Effector memory CD4-positive, alpha-beta T cell (primary cell): ENCODE data around the gene HSPA4.
"Not testable (repeated sequence)": the region's sequence is repeated elsewhere in the genome, so short reads cannot be mapped to it uniquely, and the experiment has no call there.

Experiments
- DNase-seq, 3 donors: peaks; one replicate each; pipeline ENCODE4 v3.0.0-alpha.2; 2020
- H3K27ac ChIP-seq: 2 replicates; pipeline ENCODE4 v1.7.0; 2013; ENCODE audit warnings: mild to moderate bottlenecking, low read length, moderate library complexity; ENCODE audit not compliant: insufficient read depth, poor library complexity, severe bottlenecking
- H3K27me3 ChIP-seq: replicated peaks from 2 replicates; pipeline ENCODE4 v1.7.0; 2013; ENCODE audit warnings: mild to moderate bottlenecking, low read length; ENCODE audit not compliant: insufficient read depth, control insufficient read depth, poor library complexity, severe bottlenecking
- H3K36me3 ChIP-seq: 2 replicates; pipeline ENCODE4 v1.7.0; 2013; ENCODE audit warnings: mild to moderate bottlenecking, low read length, moderate library complexity; ENCODE audit not compliant: control insufficient read depth, insufficient read depth
- H3K4me1 ChIP-seq: 2 replicates; pipeline ENCODE4 v1.7.0; 2013; ENCODE audit warnings: low read length, mild to moderate bottlenecking; ENCODE audit not compliant: control insufficient read depth, insufficient read depth, poor library complexity, severe bottlenecking
- H3K4me3 ChIP-seq: 2 replicates; pipeline ENCODE4 v1.7.0; 2013; ENCODE audit warnings: low read length, low read depth, mild to moderate bottlenecking; ENCODE audit not compliant: insufficient read depth, poor library complexity, severe bottlenecking
- H3K9me3 ChIP-seq: 2 replicates; pipeline ENCODE4 v1.7.0; 2013; ENCODE audit warnings: mild to moderate bottlenecking, low read length, moderate library complexity; ENCODE audit not compliant: control insufficient read depth

The HSPA4 gene

GRCh38 chr5:133083901-133084300 is 32.1 kb downstream of the HSPA4 start:
- H3K27me3 ChIP-seq = no peaks in the 10 kb centered on the region
- H3K27ac ChIP-seq = no peak overlapping the region
- DNase-seq = no peak
- no peaks in the 10 kb centered on the region for H3K9me3 ChIP-seq
- H3K4me3 ChIP-seq = no peak overlapping the region
- peaks cover 2% of the 10 kb centered on the region for H3K4me1 ChIP-seq
- peaks cover 18% of the 10 kb centered on the region for H3K36me3 ChIP-seq

- not testable (repeated sequence) for DNase-seq, H3K27ac ChIP-seq, H3K4me3 ChIP-seq, H3K27me3 ChIP-seq, H3K9me3 ChIP-seq, H3K4me1 ChIP-seq
- H3K36me3 ChIP-seq = peaks cover 30% of the 10 kb centered on the region
Observed at GRCh38 chr5:133085171-133085570, 33.4 kb downstream of the HSPA4 start.

- Histone ChIP-seq H3K27me3 (no peaks in the 10 kb centered on the region), H3K36me3 (peaks cover 34% of the 10 kb centered on the region), H3K4me3 (no peak overlapping the region), H3K27ac (no peak overlapping the region), H3K4me1 (no peaks in the 10 kb centered on the region), H3K9me3 (no peaks in the 10 kb centered on the region)
- DNase-seq = no peak
Observed at GRCh38 chr5:133086366-133086875, 34.6 kb downstream of the HSPA4 start.

GRCh38 chr5:133088064-133088463 is 36.3 kb downstream of the HSPA4 start:
- H3K36me3 ChIP-seq = peaks cover 49% of the 10 kb centered on the region
- no peak overlapping the region for H3K27ac ChIP-seq
- H3K27me3 ChIP-seq = no peaks in the 10 kb centered on the region
- no peak overlapping the region for H3K4me3 ChIP-seq
- no peaks in the 10 kb centered on the region for H3K4me1 ChIP-seq
- DNase-seq = no peak
- H3K9me3 ChIP-seq = no peaks in the 10 kb centered on the region

DNA sequence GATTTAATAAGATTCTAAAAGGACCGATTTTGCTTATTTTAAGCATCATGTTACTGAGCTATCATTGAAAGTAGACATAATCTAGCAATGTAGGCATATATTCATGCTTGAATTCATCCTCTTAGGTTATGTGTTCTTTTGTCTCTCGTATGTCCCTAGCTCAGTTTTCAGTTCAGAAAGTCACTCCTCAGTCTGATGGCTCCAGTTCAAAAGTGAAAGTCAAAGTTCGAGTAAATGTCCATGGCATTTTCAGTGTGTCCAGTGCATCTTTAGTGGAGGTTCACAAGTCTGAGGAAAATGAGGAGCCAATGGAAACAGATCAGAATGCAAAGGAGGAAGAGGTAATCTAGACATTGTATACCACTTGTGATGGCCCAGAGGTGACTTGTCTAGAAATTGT is 39.2 kb downstream of the HSPA4 start:
- Histone ChIP-seq H3K27ac (no peak overlapping the region), H3K9me3 (no peaks in the 10 kb centered on the region), H3K27me3 (no peaks in the 10 kb centered on the region), H3K36me3 (peaks cover 61% of the 10 kb centered on the region), H3K4me3 (no peak overlapping the region), H3K4me1 (no peaks in the 10 kb centered on the region)
- DNase-seq = no peak

DNA sequence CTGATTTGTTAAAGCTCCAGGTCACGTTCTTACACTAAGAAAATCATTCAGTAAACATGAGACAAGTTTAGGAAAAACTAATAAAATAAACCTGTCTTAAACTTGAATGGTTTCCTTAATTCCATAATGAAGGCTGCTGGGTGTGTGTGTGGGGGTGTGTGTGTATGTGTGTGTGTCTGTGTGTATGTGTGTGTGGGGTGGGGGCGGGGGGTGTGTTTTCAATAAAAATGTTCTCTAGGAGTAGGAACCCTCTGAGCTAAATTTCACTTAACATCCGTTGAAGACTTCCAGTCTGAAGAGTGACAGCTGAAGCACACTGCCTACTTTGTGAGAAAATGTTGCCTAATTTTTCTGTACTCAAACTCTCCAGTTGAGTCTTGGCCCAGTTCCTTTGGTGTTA is 54.5 kb downstream of the HSPA4 start:
- DNase-seq = no peak
- Histone ChIP-seq H3K27ac (no peak overlapping the region), H3K9me3 (no peaks in the 10 kb centered on the region), H3K4me3 (no peak overlapping the region), H3K27me3 (no peaks in the 10 kb centered on the region), H3K4me1 (peaks cover 2% of the 10 kb centered on the region), H3K36me3 (peaks cover 34% of the 10 kb centered on the region)

DNA sequence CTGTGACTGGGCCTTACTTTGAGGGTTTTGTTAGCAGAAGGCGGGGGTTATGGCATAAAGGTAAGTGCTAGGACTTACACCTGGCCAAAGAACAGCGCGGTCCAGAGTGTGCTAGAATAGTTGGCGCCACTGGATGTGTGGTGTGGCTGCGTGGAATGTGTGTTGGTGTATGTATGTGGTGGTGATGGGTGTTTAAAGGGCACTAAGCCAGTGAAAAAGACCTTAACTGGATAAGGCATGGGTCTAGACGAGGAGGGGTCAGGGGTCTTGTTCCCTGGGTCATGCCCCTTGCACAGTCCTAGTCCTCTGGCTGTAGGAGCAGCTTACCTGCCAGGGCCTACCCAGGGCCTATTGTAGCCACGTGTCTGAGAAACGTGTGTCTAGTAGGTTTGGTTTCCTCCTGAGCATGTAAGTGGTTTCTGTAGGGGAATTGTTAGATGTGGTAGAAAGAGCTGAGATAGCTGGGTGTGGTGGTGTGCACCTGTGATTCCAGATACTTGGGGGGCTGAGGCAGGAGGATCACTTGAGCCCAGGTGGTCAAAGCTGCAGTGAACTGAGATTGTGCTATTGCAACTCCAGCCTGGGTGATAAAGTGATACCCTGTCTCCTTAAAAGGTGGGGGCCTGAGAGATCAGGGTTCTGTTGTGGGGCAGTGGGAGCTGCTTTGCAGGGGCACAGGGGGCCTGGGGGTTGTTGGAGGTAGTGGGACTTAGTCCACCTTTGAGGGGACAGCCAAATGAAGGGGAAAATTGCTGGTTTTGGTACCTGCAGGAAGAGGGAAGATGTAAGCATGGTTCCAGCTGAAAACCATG is 55.2 kb downstream of the HSPA4 start:
- Histone ChIP-seq H3K4me3 (no peak overlapping the region), H3K9me3 (no peaks in the 10 kb centered on the region), H3K27me3 (no peaks in the 10 kb centered on the region), H3K4me1 (peaks cover 3% of the 10 kb centered on the region), H3K27ac (no peak overlapping the region), H3K36me3 (peaks cover 32% of the 10 kb centered on the region)
- no peak for DNase-seq

- Histone ChIP-seq H3K27me3 (no peaks in the 10 kb centered on the region), H3K4me1 (peaks cover 3% of the 10 kb centered on the region), H3K9me3 (no peaks in the 10 kb centered on the region), H3K36me3 (peaks cover 19% of the 10 kb centered on the region), H3K4me3 (no peak overlapping the region), H3K27ac (no peak overlapping the region)
- DNase-seq = no peak
Observed at GRCh38 chr5:133108481-133108921, 56.7 kb downstream of the HSPA4 start.

- Histone ChIP-seq H3K36me3 (peaks cover 5% of the 10 kb centered on the region), H3K27ac (no peak overlapping the region), H3K9me3 (no peaks in the 10 kb centered on the region), H3K4me3 (no peak overlapping the region), H3K27me3 (no peaks in the 10 kb centered on the region), H3K4me1 (peaks cover 3% of the 10 kb centered on the region)
- DNase-seq = no peak
Observed at GRCh38 chr5:133109655-133110483, 58.1 kb downstream of the HSPA4 start.

DNA sequence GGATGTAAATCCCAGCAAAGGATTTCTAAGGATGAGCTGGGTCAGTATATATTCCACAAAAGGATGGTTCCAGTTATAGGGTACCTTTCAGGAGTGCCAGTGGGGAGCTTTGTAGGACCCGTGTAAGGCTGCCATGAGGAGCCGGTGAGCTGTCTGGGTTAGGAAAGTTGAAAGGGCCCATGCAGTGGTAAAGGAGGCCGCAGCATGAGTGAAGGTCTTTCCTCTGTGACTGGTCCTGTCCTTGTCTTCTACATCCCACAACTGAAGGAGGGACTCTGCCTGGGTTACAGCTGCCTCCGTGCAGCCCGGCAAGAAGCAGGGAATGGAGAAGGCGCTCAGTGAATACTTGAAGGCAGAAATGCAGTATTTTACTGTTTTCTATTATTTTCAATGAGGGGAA is 58.9 kb downstream of the HSPA4 start:
- DNase-seq = no peak
- H3K27me3 ChIP-seq = no peaks in the 10 kb centered on the region
- no peaks in the 10 kb centered on the region for H3K9me3 ChIP-seq
- peaks cover under 1% of the 10 kb centered on the region for H3K36me3 ChIP-seq
- no peak overlapping the region for H3K4me3 ChIP-seq
- no peak overlapping the region for H3K27ac ChIP-seq
- H3K4me1 ChIP-seq = peaks cover 3% of the 10 kb centered on the region
